SK-N-SH treated with all-trans-retinoic acid at 6 μM for 48 hours (cell line): Measurements from ENCODE around the gene LAMB4.

Experiments used
- ATAC-seq: fragments of 200-7000 bp; cut with Tn5 transposase; 3 replicates; pipeline ENCODE4 v1.9.1; 2020; ENCODE audit warnings: mild to moderate bottlenecking, moderate library complexity
- ARNTL ChIP-seq: fragments of 450-650 bp; formaldehyde crosslinking; IDR thresholded peaks from 2 replicates; pipeline ENCODE4 v1.5.0; 2020; ENCODE audit warnings: low read depth, mild to moderate bottlenecking, moderate library complexity, borderline replicate concordance
- BACH2 ChIP-seq: fragments of 250-450 bp; sonication (Bioruptor Pico); IDR thresholded peaks from 2 replicates; pipeline ENCODE4 v1.9.0; 2021; ENCODE audit warnings: mild to moderate bottlenecking, borderline replicate concordance
- CSDC2 ChIP-seq: fragments of 250-450 bp; sonication (Bioruptor Pico); IDR thresholded peaks from 2 replicates; pipeline ENCODE4 v1.5.0; 2020; ENCODE audit warnings: mild to moderate bottlenecking, moderate library complexity
- CSRNP3 ChIP-seq: fragments of 250-450 bp; sonication (Bioruptor Pico); IDR thresholded peaks from 2 replicates; pipeline ENCODE4 v1.5.1; 2021; ENCODE audit warnings: mild to moderate bottlenecking, moderate library complexity
- ESRRG ChIP-seq: fragments of 250-450 bp; sonication (Bioruptor Pico); IDR thresholded peaks from 2 replicates; pipeline ENCODE4 v1.6.1; 2021; ENCODE audit warnings: mild to moderate bottlenecking
- GLIS3 ChIP-seq: fragments of 250-450 bp; sonication (Bioruptor Pico); IDR thresholded peaks from 2 replicates; pipeline ENCODE4 v1.5.0; 2020; ENCODE audit warnings: mild to moderate bottlenecking, moderate library complexity
- ISL1 ChIP-seq: fragments of 250-450 bp; sonication (Bioruptor Pico); IDR thresholded peaks from 2 replicates; pipeline ENCODE4 v2.1.2; 2022; ENCODE audit warnings: mild to moderate bottlenecking, moderate library complexity
- OSR1 ChIP-seq: fragments of 250-450 bp; sonication (Bioruptor Pico); IDR thresholded peaks from 2 replicates; pipeline ENCODE4 v1.8.0; 2022; ENCODE audit warnings: moderate library complexity, mild to moderate bottlenecking, inconsistent platforms
- POU6F1 ChIP-seq: fragments of 250-450 bp; sonication (Bioruptor Pico); IDR thresholded peaks from 2 replicates; pipeline ENCODE4 v1.8.0; 2021; ENCODE audit warnings: low read depth, mild to moderate bottlenecking, moderate library complexity, borderline replicate concordance
- PPARA ChIP-seq: fragments of 250-450 bp; sonication (Bioruptor Pico); IDR thresholded peaks from 2 replicates; pipeline ENCODE4 v1.5.0; 2020; ENCODE audit warnings: mild to moderate bottlenecking, borderline replicate concordance
- RARB ChIP-seq: fragments of 250-450 bp; sonication (Bioruptor Pico); IDR thresholded peaks from 2 replicates; pipeline ENCODE4 v1.8.0; 2021; ENCODE audit warnings: mild to moderate bottlenecking, moderate library complexity
- SNAI2 ChIP-seq: fragments of 250-450 bp; sonication (Bioruptor Pico); IDR thresholded peaks from 2 replicates; pipeline ENCODE4 v1.5.0; 2020; ENCODE audit warnings: mild to moderate bottlenecking, moderate library complexity
- TCF4 ChIP-seq: fragments of 250-450 bp; sonication (Bioruptor Pico); IDR thresholded peaks from 2 replicates; pipeline ENCODE4 v1.8.0; 2021; ENCODE audit warnings: mild to moderate bottlenecking, moderate library complexity, borderline replicate concordance
- TOX ChIP-seq: fragments of 250-450 bp; sonication (Bioruptor Pico); IDR thresholded peaks from 2 replicates; pipeline ENCODE4 v1.8.0; 2021; ENCODE audit warnings: mild to moderate bottlenecking, moderate library complexity, borderline replicate concordance
- ZC3H10 ChIP-seq: fragments of 250-450 bp; sonication (Bioruptor Pico); IDR thresholded peaks from 2 replicates; pipeline ENCODE4 v1.5.1; 2021; ENCODE audit warnings: mild to moderate bottlenecking, moderate library complexity
- ZFP30 ChIP-seq: fragments of 450-650 bp; formaldehyde crosslinking; IDR thresholded peaks from 2 replicates; pipeline ENCODE4 v1.5.0; 2022; ENCODE audit warnings: mild to moderate bottlenecking, moderate library complexity
- ZNF565 ChIP-seq: fragments of 450-650 bp; formaldehyde crosslinking; conservative IDR thresholded peaks from 2 replicates; pipeline ENCODE4 v1.5.0; 2020; ENCODE audit warnings: low read depth, mild to moderate bottlenecking, moderate library complexity
- ZNF70 ChIP-seq: fragments of 450-650 bp; formaldehyde crosslinking; IDR thresholded peaks from 2 replicates; pipeline ENCODE4 v1.5.0; 2020; ENCODE audit warnings: mild to moderate bottlenecking, moderate library complexity
- ZNF8 ChIP-seq: fragments of 450-650 bp; formaldehyde crosslinking; IDR thresholded peaks from 2 replicates; pipeline ENCODE4 v1.5.0; 2020; ENCODE audit warnings: mild to moderate bottlenecking, moderate library complexity
- TF ChIP-seq, protein P1 (sequence below): fragments of 250-450 bp; sonication (Bioruptor Pico); IDR thresholded peaks from 2 replicates; pipeline ENCODE4 v1.5.0; 2020; ENCODE audit warnings: mild to moderate bottlenecking, moderate library complexity
- TF ChIP-seq, protein P2 (sequence below): fragments of 250-450 bp; sonication (Bioruptor Pico); IDR thresholded peaks from 2 replicates; pipeline ENCODE4 v1.5.1; 2020; ENCODE audit warnings: low read depth, mild to moderate bottlenecking, moderate library complexity

LAMB4 gene

DNA sequence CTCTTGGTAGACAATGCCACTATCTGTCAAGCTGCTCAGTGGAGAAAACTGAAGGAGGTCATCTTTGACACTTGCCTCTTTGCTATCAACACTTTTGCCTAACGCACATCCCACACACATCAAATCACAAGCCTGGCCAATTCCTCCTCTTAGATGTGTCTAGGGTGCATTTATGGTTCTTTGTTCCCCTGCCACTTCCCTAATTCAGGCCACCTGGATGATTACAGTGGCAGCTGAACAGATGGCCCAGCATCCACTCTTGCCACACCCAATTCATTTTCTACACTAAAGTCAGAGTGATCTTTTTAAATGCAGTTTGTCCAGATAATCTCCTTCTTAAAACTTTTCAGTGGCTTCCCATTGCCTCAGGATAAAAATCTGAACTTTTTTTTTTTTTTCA is 58.6 kb downstream of the LAMB4 start:
- TF ChIP-seq SNAI2 (CRISPR knock-in tag), result no peak
- TF ChIP-seq ISL1, result no peak
- TF ChIP-seq GLIS3 (CRISPR knock-in tag), result no peak
- TF ChIP-seq OSR1 (CRISPR knock-in tag), result no peak
- TF ChIP-seq ARNTL (CRISPR knock-in tag), result no peak
- no peak for TF ChIP-seq ESRRG (CRISPR knock-in tag)
- TF ChIP-seq TCF4 (CRISPR knock-in tag), result no peak
- no peak for ATAC-seq

GRCh38 chr7:108069646-108070045 is 60.5 kb downstream of the LAMB4 start:
- ATAC-seq, result no peak
- TF ChIP-seq ISL1 (no peak), TOX (no peak), POU6F1 (CRISPR knock-in tag) (no peak), SNAI2 (CRISPR knock-in tag) (no peak), RARB (CRISPR knock-in tag) (no peak), CSDC2 (CRISPR knock-in tag) (no peak), BACH2 (CRISPR knock-in tag) (no peak), ARNTL (CRISPR knock-in tag) (no peak), PPARA (no peak), ZFP30 (no peak), ESRRG (CRISPR knock-in tag) (no peak), CSRNP3 (CRISPR knock-in tag) (no peak), ZC3H10 (CRISPR knock-in tag) (no peak), GLIS3 (CRISPR knock-in tag) (no peak), ZNF565 (CRISPR knock-in tag) (no peak), ZNF8 (CRISPR knock-in tag) (no peak), ZNF70 (CRISPR knock-in tag) (no peak), TCF4 (CRISPR knock-in tag) (no peak)
- TF ChIP-seq, protein P1, sequence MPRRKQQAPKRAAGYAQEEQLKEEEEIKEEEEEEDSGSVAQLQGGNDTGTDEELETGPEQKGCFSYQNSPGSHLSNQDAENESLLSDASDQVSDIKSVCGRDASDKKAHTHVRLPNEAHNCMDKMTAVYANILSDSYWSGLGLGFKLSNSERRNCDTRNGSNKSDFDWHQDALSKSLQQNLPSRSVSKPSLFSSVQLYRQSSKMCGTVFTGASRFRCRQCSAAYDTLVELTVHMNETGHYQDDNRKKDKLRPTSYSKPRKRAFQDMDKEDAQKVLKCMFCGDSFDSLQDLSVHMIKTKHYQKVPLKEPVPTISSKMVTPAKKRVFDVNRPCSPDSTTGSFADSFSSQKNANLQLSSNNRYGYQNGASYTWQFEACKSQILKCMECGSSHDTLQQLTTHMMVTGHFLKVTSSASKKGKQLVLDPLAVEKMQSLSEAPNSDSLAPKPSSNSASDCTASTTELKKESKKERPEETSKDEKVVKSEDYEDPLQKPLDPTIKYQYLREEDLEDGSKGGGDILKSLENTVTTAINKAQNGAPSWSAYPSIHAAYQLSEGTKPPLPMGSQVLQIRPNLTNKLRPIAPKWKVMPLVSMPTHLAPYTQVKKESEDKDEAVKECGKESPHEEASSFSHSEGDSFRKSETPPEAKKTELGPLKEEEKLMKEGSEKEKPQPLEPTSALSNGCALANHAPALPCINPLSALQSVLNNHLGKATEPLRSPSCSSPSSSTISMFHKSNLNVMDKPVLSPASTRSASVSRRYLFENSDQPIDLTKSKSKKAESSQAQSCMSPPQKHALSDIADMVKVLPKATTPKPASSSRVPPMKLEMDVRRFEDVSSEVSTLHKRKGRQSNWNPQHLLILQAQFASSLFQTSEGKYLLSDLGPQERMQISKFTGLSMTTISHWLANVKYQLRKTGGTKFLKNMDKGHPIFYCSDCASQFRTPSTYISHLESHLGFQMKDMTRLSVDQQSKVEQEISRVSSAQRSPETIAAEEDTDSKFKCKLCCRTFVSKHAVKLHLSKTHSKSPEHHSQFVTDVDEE (CRISPR knock-in tag), result no peak
- TF ChIP-seq, protein P2, sequence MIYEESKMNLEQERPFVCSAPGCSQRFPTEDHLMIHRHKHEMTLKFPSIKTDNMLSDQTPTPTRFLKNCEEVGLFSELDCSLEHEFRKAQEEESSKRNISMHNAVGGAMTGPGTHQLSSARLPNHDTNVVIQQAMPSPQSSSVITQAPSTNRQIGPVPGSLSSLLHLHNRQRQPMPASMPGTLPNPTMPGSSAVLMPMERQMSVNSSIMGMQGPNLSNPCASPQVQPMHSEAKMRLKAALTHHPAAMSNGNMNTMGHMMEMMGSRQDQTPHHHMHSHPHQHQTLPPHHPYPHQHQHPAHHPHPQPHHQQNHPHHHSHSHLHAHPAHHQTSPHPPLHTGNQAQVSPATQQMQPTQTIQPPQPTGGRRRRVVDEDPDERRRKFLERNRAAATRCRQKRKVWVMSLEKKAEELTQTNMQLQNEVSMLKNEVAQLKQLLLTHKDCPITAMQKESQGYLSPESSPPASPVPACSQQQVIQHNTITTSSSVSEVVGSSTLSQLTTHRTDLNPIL, result no peak

DNA sequence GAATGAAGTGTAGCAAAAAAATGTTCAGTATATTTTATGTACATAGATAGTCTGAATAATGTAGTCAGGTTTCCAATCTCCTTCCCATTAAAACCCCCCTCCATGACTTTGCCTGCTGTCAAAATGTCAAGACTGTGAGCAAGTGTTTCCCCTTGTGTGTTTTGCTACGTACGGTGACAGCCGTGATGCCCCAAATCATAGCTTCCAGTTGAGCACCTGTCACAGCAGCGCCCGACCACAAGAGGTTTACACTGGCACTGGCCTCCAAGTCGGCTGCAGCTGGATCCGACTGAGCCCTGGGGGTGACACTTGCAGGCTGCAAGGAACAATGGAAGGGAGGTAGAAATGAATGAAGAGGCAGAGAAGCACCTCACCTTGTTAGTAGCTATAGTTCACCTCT is 62.3 kb downstream of the LAMB4 start:
- no peak for ATAC-seq

More for the DNA sequence above, 62.3 kb downstream of the LAMB4 start:
- TF ChIP-seq ESRRG (CRISPR knock-in tag) (no peak), ZC3H10 (CRISPR knock-in tag) (no peak), RARB (CRISPR knock-in tag) (no peak), PPARA (no peak), CSRNP3 (CRISPR knock-in tag) (no peak), TCF4 (CRISPR knock-in tag) (no peak), ZNF565 (CRISPR knock-in tag) (no peak), POU6F1 (CRISPR knock-in tag) (no peak), CSDC2 (CRISPR knock-in tag) (no peak), ARNTL (CRISPR knock-in tag) (no peak), GLIS3 (CRISPR knock-in tag) (no peak), ZNF8 (CRISPR knock-in tag) (no peak)
